HG02970 (cell line): ENCODE measurements around the gene SNX32.

Experiments used
- ATAC-seq: cut with Tn5 transposase; IDR thresholded peaks from one replicate; pipeline ENCODE4 v1.9.1; 2021; ENCODE audit warnings: mild to moderate bottlenecking, moderate library complexity, moderate number of reproducible peaks; ENCODE audit not compliant: unreplicated experiment, low FRiP score

Gene SNX32

GRCh38 chr11:65833297-65834030, at the start of gene SNX32:
Gene SNX32, plus strand, starts transcription at chr11:65833963. Its CDS starts 103 bp downstream, at chr11:65834066.
- peak; percentile 86 for ATAC-seq

GRCh38 chr11:65785319-65786007, 48.3 kb upstream of the SNX32 start:
- ATAC-seq = no peak

- ATAC-seq = no peak
These were observed 47.6 kb upstream of the SNX32 start for GRCh38 chr11:65786008-65786785.

- ATAC-seq = no peak
These were observed 46.8 kb upstream of the SNX32 start, which contains the start of gene OVOL1 for GRCh38 chr11:65786786-65787636. Gene OVOL1, plus strand, starts transcription at chr11:65787063. Its CDS starts 311 bp downstream, at chr11:65787374.

GRCh38 chr11:65787649-65788622, 45.8 kb upstream of the SNX32 start:
- ATAC-seq = no peak

GRCh38 chr11:65788821-65789220, 44.9 kb upstream of the SNX32 start:
- no peak for ATAC-seq

GRCh38 chr11:65789230-65790103, 44.3 kb upstream of the SNX32 start:
- no peak for ATAC-seq

- ATAC-seq = no peak
These were observed 43.5 kb upstream of the SNX32 start for GRCh38 chr11:65790104-65790901.

GRCh38 chr11:65790902-65791650, 42.7 kb upstream of the SNX32 start:
- ATAC-seq = no peak

- no peak for ATAC-seq
These were observed 42.0 kb upstream of the SNX32 start for GRCh38 chr11:65791719-65792213.

- ATAC-seq = no peak
These were observed 41.3 kb upstream of the SNX32 start for GRCh38 chr11:65792456-65792855.

- ATAC-seq = no peak
These were observed 40.6 kb upstream of the SNX32 start for GRCh38 chr11:65793144-65793581.

GRCh38 chr11:65793625-65794400, 40.0 kb upstream of the SNX32 start:
- ATAC-seq = no peak

GRCh38 chr11:65794570-65795510, 38.9 kb upstream of the SNX32 start:
- no peak for ATAC-seq
